Measurements from ENCODE around the gene C4orf50.

DNA sequence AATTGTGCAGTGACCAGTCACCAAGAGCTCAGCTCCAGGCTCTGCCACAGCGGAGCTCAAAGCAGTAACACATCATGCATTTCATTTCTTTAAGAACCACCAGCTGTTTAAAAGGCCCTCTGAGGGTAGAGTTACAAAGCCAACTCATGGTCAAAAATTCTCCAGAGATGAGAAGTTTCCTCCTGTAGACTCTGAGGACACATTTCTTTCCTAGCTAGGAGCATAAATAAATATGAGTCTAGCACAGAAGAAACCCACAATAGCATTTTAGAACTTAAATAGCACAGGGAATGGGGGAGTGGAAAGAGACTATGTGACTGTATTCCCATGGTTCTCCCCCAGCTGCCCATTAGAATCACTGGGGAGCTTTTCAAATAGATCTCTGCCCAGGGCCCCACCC lies 118.8 kb downstream of the C4orf50 start:
- TF ChIP-seq TAF1 (IDR thresholded peaks at IDR 0.05; ENCODE audit: low read depth) (no peak), EP300 (conservative IDR thresholded peaks at IDR 0.05; ENCODE audit: poor library complexity, severe bottlenecking) (no peak)
- TF ChIP-seq, protein P1, sequence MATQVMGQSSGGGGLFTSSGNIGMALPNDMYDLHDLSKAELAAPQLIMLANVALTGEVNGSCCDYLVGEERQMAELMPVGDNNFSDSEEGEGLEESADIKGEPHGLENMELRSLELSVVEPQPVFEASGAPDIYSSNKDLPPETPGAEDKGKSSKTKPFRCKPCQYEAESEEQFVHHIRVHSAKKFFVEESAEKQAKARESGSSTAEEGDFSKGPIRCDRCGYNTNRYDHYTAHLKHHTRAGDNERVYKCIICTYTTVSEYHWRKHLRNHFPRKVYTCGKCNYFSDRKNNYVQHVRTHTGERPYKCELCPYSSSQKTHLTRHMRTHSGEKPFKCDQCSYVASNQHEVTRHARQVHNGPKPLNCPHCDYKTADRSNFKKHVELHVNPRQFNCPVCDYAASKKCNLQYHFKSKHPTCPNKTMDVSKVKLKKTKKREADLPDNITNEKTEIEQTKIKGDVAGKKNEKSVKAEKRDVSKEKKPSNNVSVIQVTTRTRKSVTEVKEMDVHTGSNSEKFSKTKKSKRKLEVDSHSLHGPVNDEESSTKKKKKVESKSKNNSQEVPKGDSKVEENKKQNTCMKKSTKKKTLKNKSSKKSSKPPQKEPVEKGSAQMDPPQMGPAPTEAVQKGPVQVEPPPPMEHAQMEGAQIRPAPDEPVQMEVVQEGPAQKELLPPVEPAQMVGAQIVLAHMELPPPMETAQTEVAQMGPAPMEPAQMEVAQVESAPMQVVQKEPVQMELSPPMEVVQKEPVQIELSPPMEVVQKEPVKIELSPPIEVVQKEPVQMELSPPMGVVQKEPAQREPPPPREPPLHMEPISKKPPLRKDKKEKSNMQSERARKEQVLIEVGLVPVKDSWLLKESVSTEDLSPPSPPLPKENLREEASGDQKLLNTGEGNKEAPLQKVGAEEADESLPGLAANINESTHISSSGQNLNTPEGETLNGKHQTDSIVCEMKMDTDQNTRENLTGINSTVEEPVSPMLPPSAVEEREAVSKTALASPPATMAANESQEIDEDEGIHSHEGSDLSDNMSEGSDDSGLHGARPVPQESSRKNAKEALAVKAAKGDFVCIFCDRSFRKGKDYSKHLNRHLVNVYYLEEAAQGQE (IDR thresholded peaks at IDR 0.05; ENCODE audit: borderline replicate concordance): no peak
- TF ChIP-seq, protein P2, sequence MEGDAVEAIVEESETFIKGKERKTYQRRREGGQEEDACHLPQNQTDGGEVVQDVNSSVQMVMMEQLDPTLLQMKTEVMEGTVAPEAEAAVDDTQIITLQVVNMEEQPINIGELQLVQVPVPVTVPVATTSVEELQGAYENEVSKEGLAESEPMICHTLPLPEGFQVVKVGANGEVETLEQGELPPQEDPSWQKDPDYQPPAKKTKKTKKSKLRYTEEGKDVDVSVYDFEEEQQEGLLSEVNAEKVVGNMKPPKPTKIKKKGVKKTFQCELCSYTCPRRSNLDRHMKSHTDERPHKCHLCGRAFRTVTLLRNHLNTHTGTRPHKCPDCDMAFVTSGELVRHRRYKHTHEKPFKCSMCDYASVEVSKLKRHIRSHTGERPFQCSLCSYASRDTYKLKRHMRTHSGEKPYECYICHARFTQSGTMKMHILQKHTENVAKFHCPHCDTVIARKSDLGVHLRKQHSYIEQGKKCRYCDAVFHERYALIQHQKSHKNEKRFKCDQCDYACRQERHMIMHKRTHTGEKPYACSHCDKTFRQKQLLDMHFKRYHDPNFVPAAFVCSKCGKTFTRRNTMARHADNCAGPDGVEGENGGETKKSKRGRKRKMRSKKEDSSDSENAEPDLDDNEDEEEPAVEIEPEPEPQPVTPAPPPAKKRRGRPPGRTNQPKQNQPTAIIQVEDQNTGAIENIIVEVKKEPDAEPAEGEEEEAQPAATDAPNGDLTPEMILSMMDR (IDR thresholded peaks at IDR 0.05; ENCODE audit: poor library complexity, severe bottlenecking): no peak
